Hematopoietic multipotent progenitor cell treated with erythropoietin and hydrocortisone succinate and interleukin-3 and kit ligand, for 4 days (in vitro differentiated cells): ENCODE data around the gene ARMC2.
"Not testable (repeated sequence)": the region's sequence is repeated elsewhere in the genome, so short reads cannot be mapped to it uniquely, and the experiment has no call there.

Experiments used
- DNase-seq: peaks from one replicate; pipeline ENCODE4 v3.0.0-alpha.2; 2015

ARMC2 gene

GRCh38 chr6:108848116-108848868 lies at the start of gene ARMC2:
TSS of gene ARMC2 (plus strand) at chr6:108848422. CDS start at chr6:108854268, 5,846 bp downstream.
- DNase-seq, result peak; percentile 96

DNA sequence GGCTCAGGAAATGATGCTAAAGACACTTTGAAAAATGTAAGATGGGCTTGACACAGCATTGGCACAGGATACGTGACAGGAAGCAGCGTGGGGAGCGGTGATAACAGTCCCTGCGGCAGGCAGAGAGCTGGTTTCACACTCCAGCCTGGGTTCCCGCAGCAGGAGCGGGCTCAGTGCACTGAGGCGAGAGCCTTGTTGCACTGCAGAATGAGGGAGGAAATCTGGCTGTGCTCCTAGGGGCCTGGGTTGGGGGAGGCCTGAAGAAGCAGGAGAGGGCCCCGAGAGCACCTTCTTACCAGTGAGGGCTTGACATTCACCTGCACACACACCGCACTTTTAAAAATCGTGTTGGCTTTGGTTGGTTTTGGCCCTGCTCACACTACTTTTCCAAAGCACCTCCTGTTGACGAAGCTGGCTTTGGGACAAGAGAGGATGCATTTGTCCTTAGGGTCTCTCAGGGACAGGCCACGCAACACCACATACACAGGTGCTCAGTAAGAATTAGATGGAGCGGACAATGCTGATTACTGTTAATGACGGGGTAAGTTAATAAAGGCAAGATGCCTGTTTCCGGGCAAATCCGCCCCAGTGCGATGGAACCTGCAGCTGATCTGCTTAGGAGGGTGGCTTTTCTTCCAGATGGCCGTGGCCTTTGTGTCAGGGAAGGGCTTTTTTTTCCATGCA lies 49.4 kb upstream of the ARMC2 start:
- peak; percentile 95 for DNase-seq

GRCh38 chr6:108799354-108799717 lies 48.9 kb upstream of the ARMC2 start:
- no peak for DNase-seq

- no peak for DNase-seq
Measured at GRCh38 chr6:108799791-108800190, 48.4 kb upstream of the ARMC2 start.

DNA sequence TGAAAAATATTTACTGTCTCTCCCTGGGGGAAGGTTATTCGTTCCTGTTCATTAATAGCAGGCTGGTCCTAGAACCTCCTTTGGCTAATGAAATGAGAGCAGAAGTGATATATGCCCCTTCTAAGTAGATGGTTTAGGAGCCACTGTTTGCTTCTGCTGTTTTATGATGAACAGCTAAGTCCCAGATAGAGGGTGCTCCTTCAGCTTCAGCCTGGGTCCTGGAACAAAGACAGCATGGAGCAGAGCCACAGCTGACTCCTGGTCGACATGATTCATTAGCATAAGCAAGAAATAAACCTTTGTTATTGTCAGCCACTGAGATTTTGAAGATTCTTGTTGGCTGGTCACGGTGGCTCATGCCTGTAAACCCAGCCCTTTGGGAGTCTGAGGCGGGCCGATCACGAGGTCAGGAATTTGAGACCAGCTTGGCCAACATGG lies 47.8 kb upstream of the ARMC2 start:
- DNase-seq, result no peak

DNA sequence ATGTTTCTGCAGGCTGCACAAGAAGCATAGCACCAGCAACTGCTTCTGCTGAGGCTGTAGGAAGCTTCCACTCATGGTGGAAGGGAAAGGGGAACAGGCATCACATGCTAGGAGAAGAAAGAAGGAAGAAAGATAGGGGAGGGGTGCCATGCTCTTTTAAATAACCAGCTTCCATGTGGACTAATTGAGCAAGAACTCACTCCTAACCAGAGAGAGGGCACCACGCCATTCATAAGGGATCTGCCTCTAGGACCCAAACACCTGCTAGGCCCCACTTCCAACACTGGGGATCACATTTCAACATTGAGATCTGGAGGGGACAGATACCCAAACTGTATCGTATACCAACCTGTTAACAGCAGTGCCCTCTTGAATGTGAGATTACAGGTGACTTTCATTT lies 46.9 kb upstream of the ARMC2 start:
- DNase-seq, result peak; percentile 35

- DNase-seq, result no peak
Measured at GRCh38 chr6:108803982-108804490, 44.2 kb upstream of the ARMC2 start.

- no peak for DNase-seq
Measured at GRCh38 chr6:108804956-108805355, 43.3 kb upstream of the ARMC2 start.

DNA sequence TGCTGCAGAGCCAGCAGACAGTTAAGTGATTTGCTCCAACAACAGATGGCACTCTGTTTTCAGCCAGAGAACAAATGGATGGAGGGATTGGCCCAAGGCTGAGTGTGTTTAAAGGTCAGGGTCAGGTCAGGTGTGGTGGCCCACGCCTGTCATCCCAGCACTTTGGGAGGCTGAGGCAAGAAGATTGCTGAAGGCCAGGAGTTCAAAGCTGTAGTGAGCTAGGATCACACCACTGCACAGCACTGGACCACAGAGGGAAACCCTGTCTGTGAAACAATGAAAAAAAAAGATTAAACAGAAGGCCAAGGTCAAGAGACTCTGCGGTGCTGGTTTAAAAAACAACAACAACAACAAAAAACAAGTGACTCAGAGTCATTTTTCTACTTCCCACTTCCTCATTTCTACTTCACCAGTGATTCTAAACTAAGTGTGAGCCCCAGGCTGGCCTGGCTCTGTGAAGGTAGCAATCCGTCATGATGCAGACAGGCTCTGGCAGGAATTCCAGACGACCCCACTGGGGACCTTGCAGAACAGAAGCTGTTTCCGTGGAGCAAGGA lies 42.5 kb upstream of the ARMC2 start:
- peak; percentile 42 for DNase-seq

DNA sequence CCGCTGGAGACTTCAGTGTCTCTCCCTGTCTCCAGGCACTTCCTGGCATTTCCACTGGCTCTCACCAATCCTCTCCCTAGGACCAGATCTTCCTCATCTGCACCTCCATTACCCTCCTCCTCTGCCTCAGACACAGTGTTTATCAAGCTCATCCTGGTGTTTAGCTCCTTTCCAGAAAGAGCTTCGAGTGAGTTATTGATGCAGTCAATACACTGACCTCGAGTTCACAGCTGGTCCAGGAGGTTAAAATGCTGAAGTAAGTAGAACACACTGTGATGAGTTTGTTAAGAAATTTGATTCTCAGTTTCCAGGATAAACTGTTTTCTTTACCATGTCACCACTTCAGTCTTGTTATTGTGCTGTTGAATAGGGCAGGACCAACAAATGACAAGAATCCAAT lies 42.1 kb upstream of the ARMC2 start:
- DNase-seq, result no peak

DNA sequence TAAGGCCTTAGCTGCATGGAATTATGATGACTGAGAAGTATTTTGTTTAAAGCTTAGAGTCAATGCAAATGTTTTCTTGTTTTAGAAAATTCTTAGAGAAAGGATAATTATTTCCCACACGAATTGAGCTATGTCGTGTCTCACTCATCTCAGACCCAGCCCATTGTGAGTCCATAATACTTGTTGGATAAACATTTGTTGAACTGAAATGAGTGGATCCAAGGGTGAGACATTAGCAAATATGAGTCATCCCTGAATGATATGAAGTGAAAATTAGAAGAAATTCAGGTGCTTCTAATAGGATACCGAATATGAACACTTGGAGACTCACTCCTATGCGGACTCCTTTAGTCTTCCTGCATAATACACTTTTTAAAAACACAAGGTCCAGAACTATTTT lies 41.6 kb upstream of the ARMC2 start:
- no peak for DNase-seq

DNA sequence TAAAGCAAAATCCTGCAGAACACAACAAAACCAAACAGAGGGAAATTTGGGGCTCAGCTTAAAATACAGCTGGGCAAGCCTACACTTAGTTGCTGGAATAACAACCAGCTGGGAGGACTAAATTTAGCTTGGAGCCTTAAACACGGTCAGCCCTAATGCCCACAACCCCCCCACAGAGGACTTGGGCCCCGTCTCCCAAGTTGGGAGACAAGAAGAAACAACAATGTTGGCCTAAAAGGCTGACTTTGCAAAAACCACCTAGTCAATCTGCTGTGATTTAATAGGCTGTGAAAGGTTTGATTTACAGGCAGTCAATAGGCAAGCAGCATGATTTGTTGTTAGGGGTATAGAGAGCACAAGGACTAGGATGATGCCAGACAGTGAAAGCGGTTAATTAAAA lies 40.3 kb upstream of the ARMC2 start:
- DNase-seq, result no peak

DNA sequence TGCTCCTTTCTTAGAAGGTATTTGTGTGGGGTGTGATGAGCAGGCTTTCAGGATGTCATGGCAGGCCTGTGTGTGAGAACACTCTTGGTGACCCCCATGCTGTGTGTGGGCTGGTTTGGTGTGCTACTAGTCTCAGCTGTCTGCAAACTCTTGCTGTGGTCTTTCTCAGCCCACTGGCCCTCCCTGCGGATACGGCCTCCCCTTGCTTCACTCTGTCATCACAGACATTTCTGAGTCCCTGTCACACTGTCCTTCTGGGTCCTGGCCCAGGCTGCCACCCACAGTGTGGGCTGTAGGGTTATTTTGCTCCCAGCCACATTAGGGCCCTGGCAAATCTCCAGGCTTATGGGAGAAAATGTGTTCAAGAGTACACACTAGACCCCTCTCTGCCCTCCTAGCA lies 39.0 kb upstream of the ARMC2 start:
- DNase-seq, result no peak

- DNase-seq, result no peak
Measured at GRCh38 chr6:108810057-108810643, 38.1 kb upstream of the ARMC2 start.

- DNase-seq, result no peak
Measured at GRCh38 chr6:108811490-108811889, 36.7 kb upstream of the ARMC2 start.

DNA sequence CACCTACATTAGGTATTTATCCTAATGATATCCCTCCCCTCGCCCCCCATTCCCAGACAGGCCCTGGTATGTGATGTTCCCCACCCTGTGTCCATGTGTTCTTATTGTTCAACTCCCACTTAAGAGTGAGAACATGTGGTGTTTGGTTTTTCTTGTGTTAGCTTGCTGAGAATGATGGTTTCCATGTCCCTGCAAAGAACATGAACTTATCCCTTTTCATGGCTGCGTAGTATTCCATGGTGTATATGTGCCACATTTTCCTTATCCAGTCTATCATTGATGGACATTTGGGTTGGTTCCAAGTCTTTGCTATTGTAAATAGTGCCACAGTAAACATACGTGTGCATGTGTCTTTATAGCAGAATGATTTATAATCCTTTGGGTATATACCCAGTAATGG lies 35.0 kb upstream of the ARMC2 start:
- DNase-seq, result not testable (repeated sequence)

DNA sequence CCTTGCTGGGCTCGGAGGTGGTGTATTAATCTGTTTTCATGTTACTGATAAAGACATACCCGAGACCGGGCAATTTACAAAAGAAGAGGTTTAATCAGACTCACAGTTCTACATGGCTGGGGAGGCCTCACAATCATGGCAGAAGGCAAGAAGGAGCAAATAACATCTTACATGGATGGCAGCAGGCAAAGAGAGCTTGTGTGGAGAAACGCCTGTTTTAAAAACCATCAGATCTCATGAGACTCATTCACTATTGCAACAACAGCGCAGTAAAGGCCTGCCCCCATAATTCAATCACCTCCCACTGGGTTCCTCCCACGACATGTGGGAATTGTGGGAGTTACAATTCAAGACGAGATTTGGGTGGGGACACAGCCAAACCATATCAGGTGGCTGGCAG lies 30.9 kb upstream of the ARMC2 start:
- not testable (repeated sequence) for DNase-seq

- no peak for DNase-seq
Measured at GRCh38 chr6:108820006-108820405, 28.2 kb upstream of the ARMC2 start.

GRCh38 chr6:108822401-108822800 lies 25.8 kb upstream of the ARMC2 start:
- DNase-seq, result peak; percentile 56

GRCh38 chr6:108825326-108825725 lies 22.9 kb upstream of the ARMC2 start:
- no peak for DNase-seq

DNA sequence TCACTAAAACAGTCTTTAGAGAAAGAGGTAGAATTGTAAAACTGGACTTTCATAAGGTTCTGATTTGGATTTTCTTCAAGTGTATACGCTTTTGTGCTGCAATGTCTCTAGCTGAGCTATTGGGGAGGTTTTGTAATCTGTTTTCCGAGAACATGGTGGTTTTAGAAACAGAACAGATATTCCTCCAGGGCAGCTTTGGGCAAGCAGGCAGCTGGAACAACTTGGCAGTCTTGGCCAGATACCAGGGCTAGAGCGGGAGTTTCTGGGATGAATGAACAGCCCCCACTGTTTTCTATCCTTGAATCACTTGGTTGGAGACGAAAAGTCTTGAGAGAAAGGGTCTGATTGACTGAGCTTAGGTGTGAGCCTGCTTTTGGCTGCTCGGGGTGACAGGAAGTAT lies 17.1 kb upstream of the ARMC2 start:
- DNase-seq, result no peak

DNA sequence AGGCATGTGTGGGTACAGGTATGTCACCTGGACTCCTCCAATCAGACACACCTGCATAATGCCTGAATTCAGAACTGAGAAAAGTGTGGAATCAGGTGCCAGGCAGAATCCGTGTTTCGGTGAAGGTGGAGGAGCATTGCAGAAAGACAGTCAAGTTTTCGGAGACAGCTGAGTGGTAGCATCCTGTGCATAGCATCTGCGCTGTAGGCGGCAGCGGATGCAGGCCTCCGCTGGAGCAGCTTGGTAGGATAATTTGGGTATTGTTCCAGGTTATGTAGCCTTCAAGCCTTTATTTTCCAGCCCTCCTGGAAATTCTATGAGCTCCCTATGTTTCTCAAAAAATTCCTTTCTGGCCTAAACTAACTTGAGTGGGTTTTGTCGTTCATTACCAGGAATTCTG lies 15.5 kb upstream of the ARMC2 start:
- no peak for DNase-seq

DNA sequence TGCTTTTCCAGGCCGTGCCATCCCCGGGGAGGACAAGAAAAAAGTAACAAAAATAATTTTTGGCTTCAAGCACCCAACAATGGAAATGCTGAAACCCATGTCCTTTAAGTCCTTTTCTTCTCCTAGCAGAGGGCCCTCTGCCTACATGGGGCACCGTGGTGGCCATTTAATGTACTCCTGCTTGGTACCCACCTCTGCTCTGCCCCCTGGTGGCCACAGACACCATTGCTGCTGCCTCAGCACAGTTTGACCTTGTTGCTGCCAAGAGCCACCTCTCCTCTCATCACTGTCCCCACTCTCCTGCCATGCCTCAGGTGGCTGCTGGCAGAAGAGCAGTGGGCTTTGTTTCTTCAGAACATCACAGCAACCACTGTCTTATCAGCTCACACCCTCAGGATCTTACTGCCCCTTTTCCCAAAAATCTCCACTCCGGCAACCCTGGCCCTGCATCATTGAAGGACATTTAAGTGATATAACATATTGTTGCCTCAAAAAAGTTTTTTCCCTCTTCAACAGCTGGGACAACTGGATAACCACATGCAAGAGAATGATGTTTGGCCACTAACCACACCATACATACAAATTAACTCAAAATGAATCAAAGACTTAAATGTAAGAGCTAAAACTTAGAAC lies 12.9 kb upstream of the ARMC2 start:
- peak; percentile 92 for DNase-seq
